GM18526 (cell line): ENCODE results near the gene OAT.

Source experiments
- POLR2A ChIP-seq: IDR thresholded peaks from 3 replicates; pipeline ENCODE4 v1.6.1; 2011; ENCODE audit not compliant: insufficient read length; ENCODE audit errors: extremely low read depth

OAT gene

GRCh38 chr10:124388823-124389612, 29.7 kb downstream of the OAT start:
- no peak for TF ChIP-seq POLR2A

- TF ChIP-seq POLR2A: no peak
Measured at GRCh38 chr10:124388476-124388822, 30.3 kb downstream of the OAT start.

DNA sequence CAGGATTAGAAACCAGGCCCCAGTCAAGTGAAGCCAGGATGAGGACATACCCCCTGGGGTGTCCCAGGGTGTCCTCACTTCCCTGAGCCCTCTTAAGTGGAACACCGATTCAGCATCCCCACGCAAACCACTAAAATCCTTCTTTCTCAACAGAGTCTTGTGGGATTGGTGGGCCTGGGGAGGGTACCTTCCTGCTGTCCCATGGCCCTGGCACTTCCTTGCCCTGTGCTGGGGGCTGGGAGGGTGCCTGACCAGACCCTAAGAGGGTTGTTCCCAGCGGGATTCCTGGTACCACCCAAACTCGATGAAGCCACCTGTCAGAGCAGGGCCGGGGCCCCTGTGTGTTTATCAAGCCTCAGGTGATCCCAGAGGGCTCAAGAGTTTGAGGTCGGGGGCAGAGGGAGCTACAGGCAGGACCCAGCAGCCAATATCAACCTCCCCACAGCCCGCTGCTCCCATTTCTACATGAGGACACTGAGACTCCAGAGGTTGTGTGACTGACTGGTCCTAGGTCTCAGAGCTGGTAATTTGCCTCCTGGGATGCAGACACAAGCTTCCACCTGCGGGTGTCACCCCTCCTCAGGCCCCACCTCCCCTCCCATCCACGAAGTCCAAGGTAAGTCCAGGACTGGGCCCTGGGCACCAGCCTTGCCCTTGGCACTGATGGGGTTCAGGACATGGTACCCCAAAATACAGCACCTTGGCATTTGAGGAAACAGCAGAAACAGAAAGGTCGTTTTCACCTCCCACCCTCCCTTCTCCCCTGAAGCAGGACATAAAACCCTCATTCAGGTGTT, 31.4 kb downstream of the OAT start:
- no peak for TF ChIP-seq POLR2A

DNA sequence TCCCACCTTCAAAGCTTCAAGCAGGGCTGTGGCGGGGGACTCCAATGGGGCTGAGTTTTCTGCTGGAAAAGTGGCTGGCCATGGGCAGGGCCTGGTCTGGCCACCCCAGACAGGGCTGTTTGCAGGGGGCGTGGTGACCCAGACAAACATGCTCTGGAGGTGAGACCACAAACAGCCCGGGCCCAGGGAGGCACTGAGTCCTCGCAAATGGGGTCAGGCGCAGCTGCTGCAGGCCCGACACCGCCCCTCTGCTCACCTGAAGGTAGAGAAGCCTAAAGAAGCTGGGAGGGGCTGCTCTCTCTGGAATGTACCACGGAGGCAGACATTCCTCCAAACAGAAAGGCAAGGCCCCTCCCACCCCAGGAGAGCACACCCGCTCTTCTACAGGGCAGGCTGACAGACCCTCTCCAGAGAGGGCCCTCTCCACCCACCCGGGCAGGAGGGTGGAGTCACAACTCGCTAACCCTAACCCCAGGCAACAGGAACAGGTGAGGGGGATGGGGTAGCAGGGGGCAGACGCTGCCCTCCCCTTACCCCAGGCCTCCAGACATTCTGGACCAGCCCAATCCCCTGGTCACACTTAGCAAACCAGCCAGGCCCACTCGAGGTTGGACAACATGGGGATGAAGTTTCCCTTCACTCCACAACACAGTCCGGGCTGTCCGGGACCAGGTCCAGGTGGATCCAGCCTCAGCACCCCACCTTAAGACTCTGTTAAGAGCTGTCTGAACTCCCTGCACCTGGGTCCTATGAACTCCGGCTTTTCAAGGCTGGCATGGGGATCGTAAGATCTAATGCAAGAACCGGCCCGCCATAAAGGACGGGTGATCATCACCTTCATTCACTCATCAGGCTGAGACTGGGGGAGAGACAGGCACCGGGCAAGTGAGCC, 32.3 kb downstream of the OAT start:
- no peak for TF ChIP-seq POLR2A

DNA sequence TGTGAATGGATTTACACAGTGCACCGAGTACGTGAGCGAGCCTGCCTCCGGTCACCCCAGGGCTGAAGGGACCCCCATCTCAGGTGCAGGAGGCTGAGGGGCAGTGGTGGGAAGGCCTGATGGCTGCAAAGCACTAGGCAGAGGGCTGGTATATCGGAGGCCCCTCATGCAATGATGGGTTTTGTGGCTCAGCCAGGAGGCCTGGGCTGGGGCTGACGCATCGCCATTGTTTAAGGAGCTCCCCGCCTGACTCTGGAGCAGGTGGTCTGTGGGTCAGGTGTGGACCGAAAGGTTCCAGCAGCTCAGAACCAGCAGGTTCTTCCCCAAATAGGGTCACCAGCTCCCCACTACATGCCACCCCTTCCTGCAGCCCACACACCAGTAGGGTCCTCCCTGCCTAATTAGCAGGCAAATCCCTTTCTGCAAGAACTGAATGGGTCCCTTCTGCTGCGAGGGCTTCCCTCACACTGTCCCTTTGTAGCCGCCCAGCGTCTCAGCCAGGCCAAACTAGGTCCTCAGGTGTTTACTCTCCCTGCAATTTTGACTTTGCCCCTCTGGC, 33.0 kb downstream of the OAT start:
- TF ChIP-seq POLR2A: no peak

- no peak for TF ChIP-seq POLR2A
Measured at GRCh38 chr10:124384591-124385190, 34.0 kb downstream of the OAT start.

- no peak for TF ChIP-seq POLR2A
Measured at GRCh38 chr10:124384172-124384571, 34.6 kb downstream of the OAT start.

DNA sequence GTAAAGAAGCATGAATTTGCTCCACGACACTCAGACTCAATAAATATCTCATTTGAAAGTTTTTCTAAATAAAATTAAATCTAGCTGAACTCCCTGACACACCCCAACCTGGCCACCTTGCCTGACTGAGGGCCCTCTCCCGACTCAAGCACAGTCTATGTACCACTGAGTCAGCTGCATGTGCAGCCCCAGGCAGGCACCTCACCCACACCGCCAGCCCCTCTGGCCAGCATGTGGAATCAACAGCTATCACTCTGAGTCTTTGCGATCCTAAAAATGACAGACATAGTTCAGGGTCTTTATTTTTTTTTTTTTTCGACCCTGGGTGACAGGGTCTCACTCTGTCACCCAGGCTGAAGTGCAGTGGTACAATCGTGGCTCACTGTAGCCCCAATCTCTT, 35.2 kb downstream of the OAT start:
- no peak for TF ChIP-seq POLR2A

DNA sequence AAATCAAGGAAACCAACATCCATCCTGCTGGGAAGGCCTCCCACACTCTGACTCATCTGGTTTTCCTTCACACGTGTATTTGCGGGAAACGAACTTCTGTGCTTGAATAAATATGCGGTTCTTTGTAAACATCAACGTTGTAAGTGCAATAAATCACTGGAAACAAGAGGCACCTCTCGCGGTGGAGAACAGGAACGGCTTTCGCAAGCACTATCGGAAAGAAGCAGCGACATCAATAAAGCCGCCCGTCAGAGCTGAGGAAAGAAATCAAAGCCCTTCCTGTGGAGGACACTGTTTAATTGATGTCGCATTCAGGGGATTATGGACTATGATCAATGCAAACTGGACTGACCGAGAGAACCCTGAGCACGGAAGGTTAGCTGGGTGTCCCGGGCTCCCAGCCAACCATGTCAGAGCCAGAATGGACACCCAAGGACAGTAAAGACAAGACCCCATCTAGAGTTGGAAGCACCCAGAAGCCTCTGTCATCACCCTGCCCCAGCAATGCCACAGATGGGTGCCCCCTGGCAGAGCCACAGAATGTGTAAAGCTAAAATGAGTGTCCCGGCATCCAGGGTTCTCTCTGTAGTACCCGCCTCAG, 37.6 kb downstream of the OAT start:
- no peak for TF ChIP-seq POLR2A

DNA sequence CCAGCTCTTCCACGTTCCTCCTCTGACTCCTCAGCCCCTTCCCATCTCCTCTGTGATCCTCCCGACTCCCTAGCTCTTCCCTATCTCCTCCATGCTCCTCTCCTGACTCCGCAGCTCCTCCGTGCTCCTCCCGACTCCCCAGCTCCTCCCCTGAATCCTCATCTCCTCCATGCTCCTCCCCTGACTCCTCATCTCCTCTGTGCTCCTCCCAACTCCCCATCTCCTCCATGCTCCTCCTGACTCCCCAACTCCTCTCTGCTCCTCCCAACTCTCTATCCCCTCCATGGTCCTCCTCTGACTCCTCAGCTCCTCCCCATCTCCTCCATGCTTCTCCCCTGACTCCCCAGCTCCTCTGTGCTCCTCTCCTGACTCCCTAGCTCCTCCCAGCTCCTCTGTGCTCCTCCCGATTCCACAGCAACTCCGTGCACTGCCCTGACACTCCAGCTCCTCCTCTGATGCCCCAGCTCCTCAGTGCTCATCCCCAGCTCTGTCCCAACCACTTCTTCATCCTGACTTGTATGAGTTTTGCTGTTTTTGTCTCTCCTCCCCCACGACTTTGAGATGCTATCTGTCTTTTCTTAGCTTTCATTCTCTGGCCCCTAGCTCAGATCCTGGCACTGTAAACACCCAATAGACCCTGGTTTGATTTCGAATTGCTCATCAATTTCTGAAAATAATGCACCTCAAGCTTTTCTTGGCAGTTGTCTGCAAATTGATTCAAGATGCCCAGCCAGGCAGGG, 38.3 kb downstream of the OAT start:
- no peak for TF ChIP-seq POLR2A

GRCh38 chr10:124379609-124380193, 39.0 kb downstream of the OAT start:
- TF ChIP-seq POLR2A: no peak

GRCh38 chr10:124378881-124379471, 39.7 kb downstream of the OAT start:
- no peak for TF ChIP-seq POLR2A

- TF ChIP-seq POLR2A: no peak
Measured at GRCh38 chr10:124378271-124378670, 40.5 kb downstream of the OAT start.
